ENCODE results near the gene BBC3.
"Not testable (repeated sequence)": the region's sequence is repeated elsewhere in the genome, so short reads cannot be mapped to it uniquely, and the experiment has no call there.

The BBC3 gene

GRCh38 chr19:47267350-47267759 is 36.4 kb upstream of the BBC3 start:
- no peak for DNase-seq (ENCODE audit: extremely low read depth, low read depth)
- TF ChIP-seq CTCF (IDR thresholded peaks at IDR 0.05; ENCODE audit: low read depth, low read length, missing control alignments) = no peak

GRCh38 chr19:47266401-47266941 is 35.5 kb upstream of the BBC3 start:
- no peak for TF ChIP-seq CTCF (IDR thresholded peaks at IDR 0.05; ENCODE audit: low read depth, low read length, missing control alignments)
- no peak for DNase-seq (ENCODE audit: extremely low read depth, low read depth)
- no peak overlapping the region for H3K4me3 ChIP-seq (replicated peaks; ENCODE audit: low read depth, low read length)

More at GRCh38 chr19:47267350-47267759, 36.4 kb upstream of the BBC3 start:
- no peak overlapping the region for H3K4me3 ChIP-seq (replicated peaks; ENCODE audit: low read depth, low read length)

- TF ChIP-seq CTCF (IDR thresholded peaks at IDR 0.05; ENCODE audit: low read depth, low read length, missing control alignments) = no peak
- no peak for DNase-seq (ENCODE audit: extremely low read depth, low read depth)
- no peak overlapping the region for H3K4me3 ChIP-seq (replicated peaks; ENCODE audit: low read depth, low read length)
Measured at GRCh38 chr19:47264629-47265028, 33.6 kb upstream of the BBC3 start.

- not testable (repeated sequence) for H3K4me3 ChIP-seq (replicated peaks; ENCODE audit: low read depth, low read length); DNase-seq (ENCODE audit: extremely low read depth, low read depth)
Measured at GRCh38 chr19:47261946-47262793, 31.2 kb upstream of the BBC3 start.

GRCh38 chr19:47260476-47260875 is 29.5 kb upstream of the BBC3 start:
- no peak for TF ChIP-seq CTCF (IDR thresholded peaks at IDR 0.05; ENCODE audit: low read depth, low read length, missing control alignments)
- no peak for DNase-seq (ENCODE audit: extremely low read depth, low read depth)
- no peak overlapping the region for H3K4me3 ChIP-seq (replicated peaks; ENCODE audit: low read depth, low read length)

GRCh38 chr19:47258895-47259555 is 28.0 kb upstream of the BBC3 start:
- H3K4me3 ChIP-seq (replicated peaks; ENCODE audit: low read depth, low read length) = no peak overlapping the region
- no peak for TF ChIP-seq CTCF (IDR thresholded peaks at IDR 0.05; ENCODE audit: low read depth, low read length, missing control alignments)
- DNase-seq (ENCODE audit: extremely low read depth, low read depth) = no peak

GRCh38 chr19:47258434-47258833 is 27.4 kb upstream of the BBC3 start:
- H3K4me3 ChIP-seq (replicated peaks; ENCODE audit: low read depth, low read length) = peak overlapping the region; percentile 61
- no peak for DNase-seq (ENCODE audit: extremely low read depth, low read depth)
- TF ChIP-seq CTCF (IDR thresholded peaks at IDR 0.05; ENCODE audit: low read depth, low read length, missing control alignments) = no peak

Measured in HFF-Myc (cell line).